Stimulated activated CD8-positive, alpha-beta memory T cell treated with anti-CD3 and anti-CD28 coated beads, Interleukin-7, amount 100 ng/mL, for 4 hours (primary cell): ENCODE results near the gene S1PR1.
"Not testable (repeated sequence)": the region's sequence is repeated elsewhere in the genome, so short reads cannot be mapped to it uniquely, and the experiment has no call there.

ENCODE experiments used
- DNase-seq, 2 donors: peaks; one replicate each; pipeline ENCODE4 v3.0.0-alpha.2; 2020; ENCODE audit warnings: low read depth in 2 of 2

Gene S1PR1

GRCh38 chr1:101219924-101220870, 16.6 kb upstream of the S1PR1 start:
- no peak for DNase-seq

GRCh38 chr1:101220906-101221305, 15.9 kb upstream of the S1PR1 start:
- DNase-seq, result no peak

- DNase-seq, result no peak
Observed at GRCh38 chr1:101221945-101222429, 14.8 kb upstream of the S1PR1 start.

GRCh38 chr1:101227837-101228236, 9.0 kb upstream of the S1PR1 start:
- no peak for DNase-seq

GRCh38 chr1:101228424-101229134, 8.2 kb upstream of the S1PR1 start:
- no peak for DNase-seq

- not testable (repeated sequence) for DNase-seq
Observed at GRCh38 chr1:101232182-101232581, 4.6 kb upstream of the S1PR1 start.

GRCh38 chr1:101233495-101233894, 3.3 kb upstream of the S1PR1 start:
- DNase-seq, result no peak

- DNase-seq, result no peak
Observed at GRCh38 chr1:101235216-101235695, 1.6 kb upstream of the S1PR1 start.

GRCh38 chr1:101235696-101236515, 913 bp upstream of the S1PR1 start:
- peak; percentile 44 to 48 for DNase-seq

- no peak for DNase-seq
Observed at GRCh38 chr1:101237229-101237837, 514 bp downstream of the S1PR1 start.

- DNase-seq, result peak; percentile 72 to 78
Observed at GRCh38 chr1:101238031-101238628, 1.3 kb downstream of the S1PR1 start.

GRCh38 chr1:101238681-101239094, 1.9 kb downstream of the S1PR1 start:
- peak; percentile 73 to 82 for DNase-seq

- peak; percentile 43 to 46 for DNase-seq
Observed at GRCh38 chr1:101239095-101240040, 2.5 kb downstream of the S1PR1 start.

GRCh38 chr1:101240041-101240430, 3.2 kb downstream of the S1PR1 start:
- no peak for DNase-seq

GRCh38 chr1:101241485-101242225, 4.8 kb downstream of the S1PR1 start:
- no peak for DNase-seq

- no peak for DNase-seq
Observed at GRCh38 chr1:101242324-101243050, 5.7 kb downstream of the S1PR1 start.

- no peak for DNase-seq
Observed at GRCh38 chr1:101243751-101244150, 6.9 kb downstream of the S1PR1 start.

GRCh38 chr1:101244842-101245241, 8.0 kb downstream of the S1PR1 start:
- no peak for DNase-seq
